Astrocyte of the cerebellum (primary cell): Measurements from ENCODE around the gene CACNA2D2.
A peak's percentile ranks its signal among the peaks of the same experiment; 100 is the strongest.

ENCODE experiments used
- DNase-seq: peaks from one replicate; pipeline ENCODE4 v3.0.0-alpha.2; 2011; ENCODE audit warnings: low read depth
- H3K4me3 ChIP-seq: 2 replicates; pipeline ENCODE4 v1.5.1; 2011; ENCODE audit warnings: mild to moderate bottlenecking, low read depth, low read length, moderate library complexity
- CTCF ChIP-seq: IDR thresholded peaks from 2 replicates; pipeline ENCODE4 v1.5.1; 2012; ENCODE audit warnings: low read length, low read depth, moderate library complexity, mild to moderate bottlenecking; ENCODE audit errors: missing control alignments
- in situ Hi-C: cut with HindIII; loops from 2 replicates; pipeline ENCODE4 v1.10.0; 2017; ENCODE audit warnings: low sequenced_read_pairs

CACNA2D2 gene

GRCh38 chr3:50365080-50365841 is 138.2 kb downstream of the CACNA2D2 start:
- in situ Hi-C loops, result no loop called here
- DNase-seq, result no peak
- no peak for TF ChIP-seq CTCF
- H3K4me3 ChIP-seq, result peak overlapping the region; percentile 41

- no peak for TF ChIP-seq CTCF
- H3K4me3 ChIP-seq, result peak overlapping the region; percentile 41
- in situ Hi-C loops, result no loop called here
- DNase-seq, result no peak
These were observed 138.8 kb downstream of the CACNA2D2 start for GRCh38 chr3:50364573-50365079.

- peak overlapping the region; percentile 90 for H3K4me3 ChIP-seq
- no peak for TF ChIP-seq CTCF
- no peak for DNase-seq
- in situ Hi-C loops, result no loop called here
These were observed 143.7 kb downstream of the CACNA2D2 start for GRCh38 chr3:50359760-50360110.

- peak; percentile 97 for DNase-seq
- in situ Hi-C loops, result no loop called here
- TF ChIP-seq CTCF, result no peak
- peak within 1 kb of the TSS; percentile 90 for H3K4me3 ChIP-seq
These were observed 144.3 kb downstream of the CACNA2D2 start, which contains the start of gene TMEM115 for GRCh38 chr3:50358911-50359759. TSS of gene TMEM115 (minus strand) at chr3:50359521. CDS start at chr3:50359063, 458 bp downstream.

- in situ Hi-C loops, result no loop called here
- no peak for DNase-seq
- peak overlapping the region; percentile 90 for H3K4me3 ChIP-seq
- no peak for TF ChIP-seq CTCF
These were observed 145.0 kb downstream of the CACNA2D2 start for GRCh38 chr3:50358355-50358910.

- no peak for TF ChIP-seq CTCF
- DNase-seq, result no peak
- H3K4me3 ChIP-seq, result peak overlapping the region; percentile 90
- in situ Hi-C loops, result no loop called here
These were observed 146.0 kb downstream of the CACNA2D2 start for GRCh38 chr3:50357481-50357880.
